MM.1S (cell line): ENCODE data around the gene FOXN4.

ENCODE experiments used
- CTCF ChIP-seq: fragments of 300-600 bp; sonication (generic); IDR thresholded peaks from 2 replicates; pipeline ENCODE4 v1.5.1; 2016; ENCODE audit warnings: antibody characterized with exemption, low read length, mixed read lengths
- EZH2 ChIP-seq: fragments of 300-600 bp; sonication (generic); optimal IDR thresholded peaks from 2 replicates; pipeline ENCODE3; 2017; ENCODE audit warnings: low read depth, mild to moderate bottlenecking, antibody characterized with exemption, low read length, mixed read lengths
- EZH2phosphoT487 ChIP-seq: fragments of 300-600 bp; sonication (generic); IDR thresholded peaks from 2 replicates; pipeline ENCODE4 v1.6.1; 2018; ENCODE audit warnings: antibody characterized with exemption, low read length

- no peak for TF ChIP-seq EZH2
- TF ChIP-seq CTCF = no peak
- TF ChIP-seq EZH2phosphoT487 = no peak
These were observed 49.6 kb downstream of the FOXN4 start for GRCh38 chr12:109259545-109259895.
